Adipocyte (in vitro differentiated cells): ENCODE results near the gene SFTA2.

Experiments
- DNase-seq: peaks from one replicate; pipeline ENCODE4 v3.0.0-alpha.2; 2015; ENCODE audit warnings: low read depth
- H3K27me3 ChIP-seq: replicated peaks from 2 replicates; pipeline ENCODE4 v1.7.0; 2013; ENCODE audit warnings: mild to moderate bottlenecking, low read length, moderate library complexity; ENCODE audit not compliant: control insufficient read depth, insufficient read depth
- H3K36me3 ChIP-seq: 2 replicates; pipeline ENCODE4 v1.7.0; 2013; ENCODE audit warnings: low read length, mild to moderate bottlenecking, moderate library complexity; ENCODE audit not compliant: control insufficient read depth, insufficient read depth, severe bottlenecking
- H3K4me1 ChIP-seq: 2 replicates; pipeline ENCODE4 v1.7.0; 2013; ENCODE audit warnings: mild to moderate bottlenecking, low read length, moderate library complexity; ENCODE audit not compliant: control insufficient read depth, insufficient read depth
- H3K4me3 ChIP-seq: 2 replicates; pipeline ENCODE4 v1.7.0; 2013; ENCODE audit warnings: mild to moderate bottlenecking, low read length, moderate library complexity
- H3K9ac ChIP-seq: 2 replicates; pipeline ENCODE4 v1.7.0; 2013; ENCODE audit warnings: mild to moderate bottlenecking, low read length, moderate library complexity
- H3K9me3 ChIP-seq: 2 replicates; pipeline ENCODE4 v1.7.0; 2013; ENCODE audit warnings: mild to moderate bottlenecking, low read length, moderate library complexity; ENCODE audit not compliant: control insufficient read depth

The SFTA2 gene

GRCh38 chr6:30897882-30898281 lies 34.1 kb downstream of the SFTA2 start:
- no peaks in the 10 kb centered on the region for H3K9me3 ChIP-seq
- no peaks in the 10 kb centered on the region for H3K27me3 ChIP-seq
- no peak overlapping the region for H3K4me3 ChIP-seq
- peaks cover 51% of the 10 kb centered on the region for H3K36me3 ChIP-seq
- no peak overlapping the region for H3K9ac ChIP-seq
- DNase-seq = no peak
- H3K4me1 ChIP-seq = no peaks in the 10 kb centered on the region

GRCh38 chr6:30896541-30896940 lies 35.4 kb downstream of the SFTA2 start:
- Histone ChIP-seq H3K36me3 (peaks cover 53% of the 10 kb centered on the region), H3K4me3 (no peak overlapping the region), H3K27me3 (no peaks in the 10 kb centered on the region), H3K9me3 (no peaks in the 10 kb centered on the region), H3K9ac (no peak overlapping the region), H3K4me1 (no peaks in the 10 kb centered on the region)
- DNase-seq = no peak

- H3K9me3 ChIP-seq = no peaks in the 10 kb centered on the region
- no peaks in the 10 kb centered on the region for H3K4me1 ChIP-seq
- no peak overlapping the region for H3K9ac ChIP-seq
- no peak for DNase-seq
- no peaks in the 10 kb centered on the region for H3K27me3 ChIP-seq
- peaks cover 54% of the 10 kb centered on the region for H3K36me3 ChIP-seq
- H3K4me3 ChIP-seq = no peak overlapping the region
These were observed 36.6 kb downstream of the SFTA2 start for GRCh38 chr6:30895343-30895742.

- no peak for DNase-seq
- no peaks in the 10 kb centered on the region for H3K4me1 ChIP-seq
- H3K27me3 ChIP-seq = no peaks in the 10 kb centered on the region
- H3K4me3 ChIP-seq = no peak overlapping the region
- peaks cover 55% of the 10 kb centered on the region for H3K36me3 ChIP-seq
- H3K9me3 ChIP-seq = no peaks in the 10 kb centered on the region
- no peak overlapping the region for H3K9ac ChIP-seq
These were observed 37.0 kb downstream of the SFTA2 start for GRCh38 chr6:30894935-30895334.

GRCh38 chr6:30894381-30894780 lies 37.6 kb downstream of the SFTA2 start:
- H3K4me1 ChIP-seq = no peaks in the 10 kb centered on the region
- no peak overlapping the region for H3K9ac ChIP-seq
- H3K27me3 ChIP-seq = no peaks in the 10 kb centered on the region
- DNase-seq = no peak
- H3K9me3 ChIP-seq = no peaks in the 10 kb centered on the region
- no peak overlapping the region for H3K4me3 ChIP-seq
- peaks cover 53% of the 10 kb centered on the region for H3K36me3 ChIP-seq

- DNase-seq = no peak
- Histone ChIP-seq H3K4me1 (peaks cover 2% of the 10 kb centered on the region), H3K9ac (no peak overlapping the region), H3K4me3 (no peak overlapping the region), H3K9me3 (no peaks in the 10 kb centered on the region), H3K36me3 (peaks cover 46% of the 10 kb centered on the region), H3K27me3 (no peaks in the 10 kb centered on the region)
These were observed 38.3 kb downstream of the SFTA2 start for GRCh38 chr6:30893666-30894065.

- Histone ChIP-seq H3K36me3 (peaks cover 40% of the 10 kb centered on the region), H3K9ac (no peak overlapping the region), H3K4me3 (no peak overlapping the region), H3K4me1 (peaks cover 7% of the 10 kb centered on the region), H3K27me3 (no peaks in the 10 kb centered on the region), H3K9me3 (no peaks in the 10 kb centered on the region)
- no peak for DNase-seq
These were observed 38.9 kb downstream of the SFTA2 start for GRCh38 chr6:30893001-30893591.

GRCh38 chr6:30891816-30892538 lies 40.0 kb downstream of the SFTA2 start:
- H3K4me1 ChIP-seq = peaks cover 17% of the 10 kb centered on the region
- H3K9me3 ChIP-seq = no peaks in the 10 kb centered on the region
- no peak overlapping the region for H3K4me3 ChIP-seq
- H3K36me3 ChIP-seq = peaks cover 31% of the 10 kb centered on the region
- no peak for DNase-seq
- no peaks in the 10 kb centered on the region for H3K27me3 ChIP-seq
- no peak overlapping the region for H3K9ac ChIP-seq

- Histone ChIP-seq H3K9ac (no peak overlapping the region), H3K27me3 (no peaks in the 10 kb centered on the region), H3K9me3 (no peaks in the 10 kb centered on the region), H3K36me3 (peaks cover 31% of the 10 kb centered on the region), H3K4me1 (peaks cover 21% of the 10 kb centered on the region), H3K4me3 (no peak overlapping the region)
- no peak for DNase-seq
These were observed 40.6 kb downstream of the SFTA2 start for GRCh38 chr6:30891450-30891723.

GRCh38 chr6:30890646-30891449 lies 41.1 kb downstream of the SFTA2 start:
- Histone ChIP-seq H3K4me1 (peaks cover 27% of the 10 kb centered on the region), H3K36me3 (peaks cover 31% of the 10 kb centered on the region), H3K9ac (no peak overlapping the region), H3K27me3 (no peaks in the 10 kb centered on the region), H3K9me3 (no peaks in the 10 kb centered on the region), H3K4me3 (no peak overlapping the region)
- DNase-seq = no peak

GRCh38 chr6:30889921-30890645 lies 41.9 kb downstream of the SFTA2 start:
- peaks cover 26% of the 10 kb centered on the region for H3K36me3 ChIP-seq
- H3K9me3 ChIP-seq = no peaks in the 10 kb centered on the region
- no peak overlapping the region for H3K4me3 ChIP-seq
- no peak overlapping the region for H3K9ac ChIP-seq
- no peaks in the 10 kb centered on the region for H3K27me3 ChIP-seq
- DNase-seq = no peak
- H3K4me1 ChIP-seq = peaks cover 34% of the 10 kb centered on the region
